DMS114 treated with DMSO at 0.1 percent for 48 hours (cell line): ENCODE results near the gene DYNC1H1.

ENCODE experiments used
- DNase-seq: peaks from one replicate; lab custom pipeline; 2025; ENCODE audit not compliant: unreplicated experiment; lab: John Stamatoyannopoulos, UW

Gene DYNC1H1

DNA sequence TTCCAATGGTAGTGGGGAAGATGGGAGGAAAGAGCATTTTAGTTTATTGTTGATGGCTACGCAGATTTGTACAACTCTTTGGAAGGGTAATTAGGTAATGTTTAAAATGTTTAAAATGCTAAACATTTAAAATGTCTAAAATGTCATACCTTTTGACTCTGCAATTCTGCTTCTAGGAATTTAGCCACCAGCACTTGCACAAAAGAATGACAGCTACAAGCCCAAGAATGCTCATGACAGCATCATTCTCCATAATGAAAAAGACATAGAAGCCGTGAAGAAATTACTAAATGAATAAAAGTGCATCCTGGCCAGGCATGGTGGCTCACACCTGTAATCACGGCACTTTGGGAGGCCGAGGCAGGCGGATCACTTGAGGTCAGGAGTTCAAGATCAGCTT lies 19.9 kb upstream of the DYNC1H1 start:
- DNase-seq: no peak

DNA sequence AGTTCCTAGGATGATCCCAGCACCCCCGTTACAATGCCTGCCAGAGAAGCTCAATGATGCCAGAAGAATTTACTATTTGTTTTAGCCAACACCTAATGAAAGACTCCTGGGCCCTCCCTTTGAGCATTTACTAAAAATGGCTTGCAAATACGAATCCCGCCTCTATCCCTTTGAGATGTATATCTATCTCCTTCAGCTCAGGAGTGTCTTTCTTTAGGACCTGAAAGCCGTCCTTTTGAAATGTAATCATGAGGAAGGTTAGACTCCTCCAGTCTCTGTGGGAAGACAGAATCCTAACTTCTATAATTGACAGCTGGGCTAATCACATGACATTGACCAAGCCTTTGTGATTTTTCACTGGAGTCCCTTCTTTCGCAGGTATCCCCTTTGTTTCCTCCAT lies 19.2 kb upstream of the DYNC1H1 start:
- no peak for DNase-seq

DNA sequence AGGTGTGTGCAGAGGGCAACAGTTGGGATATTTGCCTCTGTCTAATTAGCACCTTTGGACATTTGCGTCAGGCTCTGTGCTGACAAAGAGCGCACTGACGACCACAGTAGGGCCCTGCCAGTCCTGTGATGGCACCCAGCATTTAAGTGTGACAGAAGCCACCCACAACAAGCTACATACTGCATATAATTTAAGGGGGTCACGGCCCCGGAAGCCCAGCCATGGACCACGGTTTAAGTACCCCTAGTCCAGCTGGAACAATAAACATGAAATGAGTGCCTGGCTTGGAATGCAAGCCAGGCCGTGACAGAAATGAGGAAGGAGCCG lies 16.8 kb upstream of the DYNC1H1 start:
- no peak for DNase-seq

DNA sequence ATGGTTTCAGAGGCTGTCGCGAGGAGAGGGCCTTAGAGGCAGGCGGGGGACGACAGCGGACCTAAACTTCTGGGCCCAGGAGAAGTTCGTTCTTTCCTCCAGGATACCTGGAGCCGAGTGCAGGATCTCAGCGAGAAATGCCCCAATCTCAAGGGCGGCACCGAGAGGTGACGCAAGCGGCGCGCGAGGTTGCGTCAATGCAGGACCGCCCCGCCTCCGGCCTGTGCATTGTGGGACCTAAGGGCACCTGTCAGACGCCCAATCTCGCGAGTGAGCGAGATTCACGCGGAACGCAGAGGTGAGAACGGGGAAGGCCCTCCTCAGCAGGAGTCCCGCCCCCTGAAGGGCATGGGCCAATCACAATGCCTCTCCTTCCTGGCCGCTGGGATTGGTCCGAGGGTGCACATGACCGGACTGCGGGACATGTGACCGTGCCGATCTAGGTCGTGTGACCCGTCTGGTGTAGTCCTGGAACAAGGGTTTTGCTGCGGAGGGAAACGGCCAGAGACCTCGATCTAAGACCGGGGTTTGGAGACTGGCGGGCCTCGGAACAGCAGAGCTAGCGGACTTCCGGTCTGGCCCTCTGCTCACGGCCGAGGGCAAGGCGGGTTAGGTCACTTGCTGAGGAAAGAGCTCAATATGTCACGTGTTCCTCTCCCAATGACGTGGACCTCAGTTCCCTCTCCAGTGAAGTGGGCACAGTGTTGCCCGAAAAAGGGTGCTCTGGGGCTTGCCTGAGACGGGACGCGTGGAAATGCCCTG lies 16.3 kb upstream of the DYNC1H1 start:
- DNase-seq: peak; percentile 96

DNA sequence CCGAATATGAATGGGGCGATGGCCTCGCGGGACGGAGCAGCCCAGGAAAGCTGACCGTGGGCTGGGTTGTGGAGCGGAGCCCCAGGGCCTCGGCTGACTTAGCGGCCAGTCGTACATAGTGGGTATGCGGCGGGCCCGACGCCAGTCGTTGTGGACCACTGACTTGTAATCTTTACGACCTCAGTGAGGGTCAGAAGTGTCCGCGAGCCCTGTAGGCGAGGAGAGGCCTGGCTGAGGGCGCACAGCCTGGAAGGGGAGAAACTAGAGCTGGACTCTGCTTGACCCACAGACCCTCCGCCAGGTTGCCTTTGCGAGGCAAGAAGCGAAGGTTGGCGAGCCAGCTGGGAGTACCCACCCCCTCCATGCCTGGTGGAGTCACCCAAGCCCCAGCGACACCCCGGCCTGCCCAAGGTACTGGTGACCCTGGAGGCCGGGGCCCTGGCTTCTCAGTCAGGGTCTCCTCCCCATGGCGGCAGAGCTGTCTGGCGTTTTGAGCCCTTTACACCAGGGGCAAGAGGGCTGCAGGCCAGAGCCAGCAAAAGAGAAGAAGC lies 15.6 kb upstream of the DYNC1H1 start:
- DNase-seq: no peak

DNA sequence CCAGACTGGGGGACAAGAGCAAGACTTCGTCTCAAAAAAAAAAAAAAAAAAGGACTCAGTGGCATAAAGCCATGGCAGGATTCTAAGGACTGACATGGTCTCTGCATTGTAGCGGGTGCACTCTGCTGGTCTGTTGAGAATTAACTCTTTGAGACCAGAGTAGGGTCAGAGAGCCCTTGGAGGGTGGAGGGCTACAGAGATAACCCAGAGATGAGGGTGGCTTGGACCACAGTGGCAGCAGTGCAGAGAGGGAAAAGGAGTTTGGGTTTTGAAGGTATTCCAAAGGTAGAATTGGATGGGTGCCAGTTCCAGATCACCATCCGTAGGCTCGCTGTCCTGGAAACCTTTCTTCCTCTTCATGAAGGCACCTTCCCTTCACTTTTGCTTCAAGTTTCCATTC lies 14.3 kb upstream of the DYNC1H1 start:
- no peak for DNase-seq

DNA sequence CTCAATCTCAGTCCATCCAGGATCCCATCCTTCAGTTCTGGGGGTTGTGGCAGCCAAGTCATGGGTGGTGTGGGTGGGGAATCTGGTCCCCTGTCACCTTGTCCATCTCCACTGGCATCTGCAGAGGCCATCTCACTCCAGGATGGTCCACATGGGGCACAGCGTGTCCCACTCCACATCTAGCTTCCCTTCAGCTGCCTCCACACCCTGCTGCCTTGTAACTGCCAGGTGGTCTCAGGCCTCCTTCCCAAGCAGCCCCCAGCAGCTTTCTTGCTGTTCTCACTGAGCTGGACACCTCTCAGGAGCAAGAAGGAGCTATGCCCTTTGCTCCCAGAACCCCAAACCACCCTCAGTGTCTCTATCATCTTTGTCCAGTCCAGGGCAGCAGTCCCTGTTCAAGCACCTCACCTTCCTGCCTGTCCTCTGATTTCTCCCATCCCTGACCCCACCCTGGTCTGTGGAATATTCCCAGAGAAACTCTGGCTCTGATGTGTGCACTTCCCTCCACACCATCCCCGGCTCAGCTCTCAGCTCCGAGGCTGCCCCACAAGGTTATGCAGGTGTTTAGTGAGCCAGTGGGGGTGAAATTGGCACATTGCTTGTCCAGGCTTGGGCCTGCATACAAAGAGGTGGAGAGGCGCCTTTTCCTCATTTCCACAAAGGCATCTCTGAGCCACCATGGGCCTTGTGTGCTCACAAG lies 13.7 kb upstream of the DYNC1H1 start:
- no peak for DNase-seq

DNA sequence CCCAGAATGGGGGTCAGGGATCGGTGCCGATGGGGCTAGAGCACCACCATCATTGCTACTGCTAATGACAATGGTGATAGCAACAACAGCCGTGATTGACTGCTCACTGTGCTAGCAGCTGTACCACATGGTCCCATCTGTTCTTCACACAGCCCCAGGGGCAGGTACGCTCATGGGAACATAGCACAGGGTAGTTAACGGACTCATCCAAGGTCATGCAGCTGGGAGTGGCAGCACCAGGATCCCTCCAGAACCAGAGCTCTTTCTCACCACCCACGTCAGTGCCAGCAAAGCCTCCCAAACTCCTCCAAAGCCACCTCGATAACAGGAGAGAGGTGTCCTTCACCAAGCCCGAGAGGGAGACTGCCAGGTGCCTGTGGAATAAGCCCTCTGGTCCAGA lies 11.2 kb upstream of the DYNC1H1 start:
- no peak for DNase-seq

DNA sequence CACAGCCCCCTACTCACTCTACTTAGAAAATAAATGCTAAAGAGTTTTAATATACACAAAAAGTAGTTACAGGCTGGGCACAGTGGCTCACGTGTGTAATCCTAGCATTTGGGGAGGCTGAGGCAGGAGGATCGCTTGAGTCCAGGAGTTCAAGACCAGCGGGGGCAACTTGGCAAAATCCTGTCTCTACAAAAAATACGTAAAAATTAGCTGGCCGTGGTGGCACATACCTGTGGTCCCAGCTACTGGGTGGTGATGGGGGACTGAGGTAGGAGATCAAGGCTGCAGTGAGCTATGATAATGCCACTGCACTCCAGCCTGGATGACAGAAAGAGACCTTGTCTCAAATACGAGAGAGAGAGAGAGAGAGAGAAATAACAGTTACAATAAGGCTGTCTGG lies 9.9 kb upstream of the DYNC1H1 start:
- DNase-seq: no peak

DNA sequence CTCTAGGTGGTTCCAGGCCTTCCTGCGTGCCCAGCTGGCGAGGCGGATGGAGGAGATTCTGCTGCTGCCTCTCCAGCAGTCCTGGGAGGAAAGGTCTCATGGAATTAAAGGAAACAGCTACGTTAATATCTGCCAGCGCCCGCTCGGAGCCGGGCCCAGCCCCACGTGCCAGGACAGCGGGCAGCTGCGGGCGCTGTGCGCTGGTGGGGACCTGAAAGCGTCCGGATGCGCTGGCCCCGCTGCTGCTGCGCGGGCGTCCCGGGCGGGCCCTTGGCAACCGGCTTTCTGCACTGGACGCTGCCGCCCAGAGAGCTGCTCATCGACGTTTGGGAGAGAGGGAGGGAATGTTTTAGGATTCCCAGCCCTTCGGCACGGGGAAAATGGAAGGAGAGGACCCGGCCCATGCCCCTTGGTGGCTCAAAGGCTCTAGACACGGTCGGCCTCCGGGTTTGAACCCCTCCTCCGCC lies 8.6 kb upstream of the DYNC1H1 start:
- DNase-seq: no peak

DNA sequence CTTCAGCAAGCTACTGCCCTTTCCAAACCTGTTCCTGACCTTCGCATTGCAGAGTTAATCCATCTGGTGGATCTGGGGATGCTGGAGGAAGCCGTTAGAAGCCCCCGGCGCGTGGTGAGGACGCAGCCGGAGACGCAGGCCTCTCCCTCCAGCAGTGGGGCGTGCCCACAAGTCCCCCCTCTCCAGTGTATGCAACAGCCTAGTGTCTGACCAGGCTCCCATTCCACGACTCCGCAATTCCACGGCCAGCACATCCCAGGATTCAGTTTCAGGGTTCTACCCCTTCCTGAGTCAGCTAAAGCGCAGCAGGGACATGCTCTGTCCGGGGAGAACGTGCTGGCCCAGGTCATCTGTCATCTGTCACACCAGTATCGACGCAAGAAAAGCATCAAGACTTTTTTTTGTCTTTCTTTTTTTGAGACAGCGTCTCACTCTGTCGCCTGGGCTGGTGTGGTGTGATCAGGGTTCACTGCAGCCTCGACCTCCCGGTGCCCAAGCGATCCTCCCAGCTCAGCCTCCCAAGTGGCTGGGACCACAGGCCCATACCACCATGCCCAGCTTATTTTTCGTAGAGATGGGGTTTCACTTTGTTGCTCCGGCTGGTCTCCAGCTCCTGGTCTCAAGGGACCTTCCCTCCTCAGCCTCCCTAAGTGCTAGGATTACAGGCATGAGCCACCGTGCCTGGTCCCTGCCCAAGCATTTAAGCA lies 8.0 kb upstream of the DYNC1H1 start:
- no peak for DNase-seq

DNA sequence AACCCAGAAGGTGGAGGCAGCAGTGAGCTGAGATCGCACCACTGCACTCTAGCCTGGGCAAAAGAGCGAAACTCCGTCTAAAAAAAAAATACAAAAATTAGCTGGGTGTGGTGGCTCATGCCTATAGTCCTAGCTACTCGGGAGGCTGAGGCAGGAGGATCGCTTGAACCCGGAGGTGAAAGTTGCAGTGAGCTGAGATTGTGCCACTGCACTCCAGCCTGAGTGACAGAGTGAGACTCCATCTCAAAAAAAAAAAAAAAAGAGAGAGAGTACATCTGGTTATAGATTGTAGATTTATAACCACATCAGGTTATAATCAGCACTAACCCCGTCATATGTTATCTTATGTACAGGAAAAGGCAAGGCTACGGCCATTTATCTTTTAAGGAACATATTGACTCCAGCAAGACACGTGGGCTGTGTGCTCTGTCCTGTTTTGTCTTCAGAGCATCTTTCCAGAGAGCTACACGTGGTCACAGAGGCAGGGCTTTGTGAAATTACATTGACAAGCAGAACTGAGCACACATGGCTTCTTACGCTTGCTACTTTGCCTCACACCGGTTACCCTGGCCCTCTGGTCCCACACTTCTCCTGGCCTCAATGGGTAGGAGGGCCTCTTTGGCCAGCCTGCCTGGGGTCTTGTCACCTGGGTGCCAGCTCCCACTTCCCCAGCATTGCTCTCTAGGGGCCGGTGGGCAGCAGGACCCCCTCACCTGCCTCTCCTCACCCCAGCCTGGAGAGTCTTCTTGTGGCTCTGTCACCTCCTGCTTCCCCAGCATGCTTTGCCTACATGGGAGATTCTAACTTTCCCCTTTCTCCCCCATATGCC lies 6.8 kb upstream of the DYNC1H1 start:
- no peak for DNase-seq

DNA sequence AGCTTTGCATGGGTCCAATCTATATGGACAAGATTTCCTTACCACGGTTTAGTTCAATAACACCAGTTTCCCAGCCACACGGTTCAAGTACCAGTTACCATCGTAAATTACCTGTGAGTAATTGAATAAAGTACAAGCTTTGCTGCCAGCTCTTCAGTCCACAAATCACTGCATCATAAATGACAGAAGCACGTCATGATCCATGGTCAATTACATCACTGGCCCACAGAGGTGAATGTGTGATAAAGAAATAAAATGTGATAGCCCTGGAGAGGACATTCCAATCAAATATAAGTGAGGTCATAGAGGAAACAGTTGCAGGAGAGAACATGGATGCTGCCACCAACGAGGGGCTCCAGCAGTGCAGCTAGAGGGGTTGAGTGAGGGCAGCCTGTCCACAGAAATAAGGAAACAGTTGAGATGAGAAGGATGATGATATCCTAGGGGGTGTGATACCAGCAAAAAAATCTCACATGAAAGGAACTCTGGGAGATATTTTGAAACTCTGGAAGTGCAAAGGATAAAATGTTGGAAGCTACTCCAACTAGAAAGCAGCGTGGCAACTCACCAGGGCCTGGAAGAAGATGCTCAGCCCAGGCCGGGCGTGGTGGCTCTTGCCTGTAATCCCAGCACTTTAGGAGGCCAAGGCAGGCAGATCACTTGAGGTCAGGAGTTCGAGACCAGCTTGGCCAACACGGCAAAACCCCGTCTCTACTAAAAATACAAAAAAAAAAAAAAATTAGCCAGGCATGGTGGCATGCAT lies 5.8 kb upstream of the DYNC1H1 start:
- DNase-seq: no peak

DNA sequence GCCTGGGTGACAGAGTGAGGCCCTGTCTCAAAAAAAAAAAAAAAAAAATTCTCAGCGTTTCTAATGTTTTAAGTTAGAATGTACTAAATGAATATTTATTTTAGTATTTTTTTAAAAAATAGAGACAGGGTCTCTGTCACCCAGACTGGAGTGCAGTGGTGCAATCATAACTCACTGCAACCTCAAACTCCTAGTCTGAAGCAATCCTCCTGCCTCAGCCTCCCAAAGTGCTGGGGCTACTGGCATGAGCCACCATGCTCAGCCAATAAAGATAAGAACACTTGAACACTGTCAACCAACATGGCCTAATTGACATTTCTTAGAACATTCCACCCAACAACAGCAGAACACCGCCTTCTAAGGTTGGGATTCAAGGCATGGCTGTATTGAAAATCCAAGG lies 5.1 kb upstream of the DYNC1H1 start:
- no peak for DNase-seq

DNA sequence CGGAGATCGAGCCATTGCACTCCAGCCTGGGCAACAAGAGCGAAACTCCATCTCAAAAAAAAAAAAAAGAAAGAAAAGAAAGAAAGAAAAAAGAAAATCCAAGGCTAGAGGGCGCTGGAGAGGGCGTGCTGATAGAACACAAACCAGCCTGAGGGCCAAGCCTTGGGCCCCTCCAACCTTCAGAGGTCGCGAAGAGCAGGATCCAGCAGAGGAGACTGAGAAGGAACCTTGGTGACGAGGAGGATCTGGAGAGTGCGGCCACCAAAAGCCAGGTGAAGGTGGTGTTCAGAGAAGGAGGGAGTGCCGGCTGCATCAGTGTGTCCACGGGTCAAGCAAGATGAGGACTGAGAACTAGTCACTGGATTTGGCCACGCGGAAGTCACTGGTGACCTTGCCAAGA lies 4.1 kb upstream of the DYNC1H1 start:
- DNase-seq: no peak

DNA sequence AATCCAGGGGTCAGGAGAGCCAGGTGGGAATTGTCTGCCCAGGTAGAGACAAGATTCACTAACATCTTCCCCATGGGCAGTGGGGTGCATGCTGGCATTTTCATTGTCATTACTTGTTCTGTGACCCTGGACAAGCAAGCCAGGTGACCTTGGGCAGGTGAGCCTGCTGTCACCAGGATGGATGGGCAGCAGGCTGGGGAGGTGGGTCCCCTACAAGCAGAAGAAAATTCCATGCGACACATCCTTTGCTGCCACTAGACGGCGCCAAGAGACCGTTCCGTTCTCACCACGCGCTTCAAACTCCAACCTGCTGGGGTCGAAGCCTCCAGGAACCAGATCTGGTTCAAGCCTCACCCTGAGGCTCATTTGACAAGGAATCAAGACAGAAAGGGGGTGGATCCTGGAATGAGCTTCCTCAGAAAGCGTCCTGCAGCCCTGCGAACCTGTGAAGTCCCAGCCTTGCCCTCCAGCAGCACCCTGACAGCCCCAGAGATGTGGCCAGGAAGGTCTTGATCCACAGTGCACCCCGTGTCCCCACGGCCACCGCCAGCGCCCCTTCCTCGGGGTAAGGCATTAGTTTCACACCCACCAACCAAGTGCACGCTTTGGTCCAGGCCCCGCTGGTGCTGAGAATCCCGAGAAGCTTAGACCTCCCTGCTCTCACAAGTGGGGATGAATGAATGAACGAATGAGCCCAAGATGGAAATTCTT lies 3.2 kb upstream of the DYNC1H1 start:
- DNase-seq: peak; percentile 74

DNA sequence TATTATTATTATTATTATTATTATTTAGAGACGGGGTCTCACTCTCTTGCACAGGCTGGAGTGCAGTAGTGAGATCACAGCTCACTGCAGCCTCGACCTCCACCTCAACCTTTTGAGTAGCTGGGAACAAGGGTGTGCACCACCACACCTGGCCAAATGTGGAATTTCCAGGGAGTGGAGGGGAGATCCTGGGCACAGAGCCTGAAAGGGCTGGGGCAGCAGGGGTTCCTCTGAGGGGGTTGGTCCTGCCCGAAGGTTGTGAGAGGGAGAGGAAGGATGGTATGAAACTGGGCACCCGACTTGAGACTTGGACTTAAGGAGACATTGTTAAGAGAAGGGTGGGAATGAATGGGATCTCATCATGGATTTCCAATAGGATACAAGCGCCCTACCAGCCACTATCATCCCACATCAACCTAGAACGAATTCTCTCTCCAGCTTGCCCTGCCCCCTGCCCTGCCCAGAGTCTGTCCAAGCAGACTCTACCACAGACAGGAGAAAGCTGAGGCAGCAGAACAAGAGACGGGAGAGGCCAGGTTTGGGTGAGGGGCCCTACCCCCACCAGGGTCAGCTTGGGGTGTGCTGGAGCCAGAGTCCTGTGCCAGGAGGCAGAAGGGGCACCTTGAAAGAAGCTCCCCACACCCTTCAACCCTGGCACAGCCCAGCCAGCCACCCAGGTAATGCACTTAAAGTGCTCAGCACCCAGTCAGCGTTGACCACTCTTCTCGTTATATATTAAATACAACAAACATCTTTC lies 2.4 kb upstream of the DYNC1H1 start:
- no peak for DNase-seq

DNA sequence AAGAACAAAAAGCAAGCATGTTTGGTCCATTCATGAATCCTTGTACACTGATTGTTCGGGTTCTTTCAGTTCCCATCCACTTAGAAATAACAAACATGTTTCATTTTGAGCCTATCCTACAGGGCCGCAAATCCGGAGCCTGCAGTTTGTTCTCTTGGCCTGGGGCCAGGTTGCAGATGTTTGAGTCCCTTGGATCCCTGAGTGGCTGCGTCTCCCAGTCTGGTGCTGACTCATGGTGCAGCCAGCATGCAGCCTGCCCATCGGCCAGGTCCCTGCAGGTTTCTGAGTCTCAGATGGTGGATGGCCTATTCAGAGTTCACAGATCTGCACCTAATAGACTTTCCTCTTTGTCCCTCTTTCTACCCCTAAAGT lies 1.9 kb upstream of the DYNC1H1 start:
- no peak for DNase-seq

DNA sequence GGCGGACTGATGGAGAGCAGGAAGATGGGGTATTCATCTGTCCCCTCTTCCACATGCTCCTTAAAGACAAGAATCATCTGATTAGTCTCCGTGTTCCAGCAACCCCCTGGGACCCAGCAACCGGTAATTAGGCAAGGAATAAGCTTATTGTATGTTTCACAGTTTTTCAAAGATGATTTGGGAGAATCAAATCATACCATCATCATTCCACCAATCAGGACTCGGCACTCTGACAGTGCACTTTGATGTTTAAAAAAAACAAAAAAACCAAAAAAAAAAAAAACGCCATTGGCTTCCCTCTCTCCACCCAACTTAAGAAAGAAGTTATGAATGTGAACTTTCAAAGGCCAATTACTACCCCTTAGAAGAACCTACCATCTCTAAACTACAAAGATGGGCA lies 1.3 kb upstream of the DYNC1H1 start:
- no peak for DNase-seq
